GM12878 (cell line): ENCODE results near the gene ZNF10. TPM values are rescaled to one million over a fixed set of nuclear protein-coding genes. Genes with fewer than 3 reads are reported as not detected.

Experiments
- ATAC-seq: fragments of 200-7000 bp; cut with Tn5 transposase; 3 replicates; pipeline ENCODE4 v1.9.1; 2020; ENCODE audit warnings: mild to moderate bottlenecking, moderate library complexity
- BruUV-seq: library from RNA; stranded (reverse); fragments of 400-500 nt; replicated peaks from 2 replicates; lab custom pipeline; 2021; lab: Mats Ljungman, UMichigan
- CTCF ChIA-PET: fragments of 300-600 bp; sonication (Branson Sonifier 250); formaldehyde crosslinking; extraction: SDS; loops from one replicate; lab custom pipeline; 2021; ENCODE audit warnings: inconsistent platforms; lab: Yijun Ruan, JAX
- POLR2A ChIA-PET: fragments of 350-600 bp; formaldehyde crosslinking; extraction: SDS; loops from one replicate; lab custom pipeline; 2021; ENCODE audit warnings: inconsistent platforms; lab: Charles Lee
- RAD21 ChIA-PET: fragments of 300-600 bp; sonication (Branson Sonifier 250); formaldehyde crosslinking; loops from one replicate; lab custom pipeline; 2023; ENCODE audit warnings: antibody characterized with exemption; ENCODE audit not compliant: unreplicated experiment; lab: Charles Lee
- SMC1A ChIA-PET: fragments of 300-600 bp; sonication (Branson Sonifier 250); formaldehyde crosslinking; loops from one replicate; lab custom pipeline; 2023; ENCODE audit not compliant: unreplicated experiment, uncharacterized antibody; lab: Charles Lee
- DNase-seq: peaks from one replicate; pipeline ENCODE4 v3.0.0-alpha.2; 2011; ENCODE audit warnings: low read depth, low spot score
- FAIRE-seq: peaks from 3 replicates; lab custom pipeline; 2011; peaks lifted over from hg19 to GRCh38; lab: Jason Lieb, UNC
- H2AFZ ChIP-seq: 2 replicates; pipeline ENCODE4 v1.6.0; 2011; ENCODE audit warnings: low read depth, low read length, control low read depth; ENCODE audit not compliant: control insufficient read depth
- H3K27ac ChIP-seq: 2 replicates; pipeline ENCODE4 v1.5.1; 2011; ENCODE audit warnings: control low read depth; ENCODE audit not compliant: control insufficient read depth, insufficient read depth
- H3K27me3 ChIP-seq, 2 experiments: replicated peaks in 1 of 2; 2 replicates each; pipeline versions ENCODE4 v1.6.0 to v1.6.1; 2011; ENCODE audit warnings: low read length in 1 of 2; ENCODE audit not compliant: control insufficient read depth in 2 of 2, insufficient read depth in 2 of 2
- H3K36me3 ChIP-seq, 2 experiments: 2 replicates each; pipeline ENCODE4 v1.5.1; 2011; ENCODE audit warnings: low read length in 1 of 2; ENCODE audit not compliant: control insufficient read depth in 2 of 2, insufficient read depth in 2 of 2
- H3K4me1 ChIP-seq: 2 replicates; pipeline ENCODE4 v1.6.1; 2011; ENCODE audit warnings: mild to moderate bottlenecking, low read length, moderate library complexity, mixed read lengths; ENCODE audit not compliant: control insufficient read depth, insufficient read depth
- H3K4me2 ChIP-seq: 2 replicates; pipeline ENCODE4 v1.6.0; 2011; ENCODE audit warnings: control low read depth; ENCODE audit not compliant: control insufficient read depth, insufficient read depth
- H3K4me3 ChIP-seq: fragments of 200-600 bp; sonication (generic); 2 replicates; pipeline ENCODE4 v1.5.1; 2016
- H3K79me2 ChIP-seq: 2 replicates; pipeline ENCODE4 v1.6.0; 2011; ENCODE audit warnings: low read length; ENCODE audit not compliant: control insufficient read depth, insufficient read depth
- H3K9ac ChIP-seq: 2 replicates; pipeline ENCODE4 v1.8.0; 2011; ENCODE audit warnings: low read length, control low read depth, mixed read lengths; ENCODE audit not compliant: control insufficient read depth, insufficient read depth
- H3K9me3 ChIP-seq: replicated peaks from 3 replicates; pipeline ENCODE4 v1.5.1; 2011; ENCODE audit warnings: mild to moderate bottlenecking, low read length; ENCODE audit not compliant: control insufficient read depth, insufficient read depth
- H4K20me1 ChIP-seq: 2 replicates; pipeline ENCODE4 v1.6.0; 2011; ENCODE audit not compliant: control insufficient read depth, insufficient read depth
- BCL11A ChIP-seq: IDR thresholded peaks from 2 replicates; pipeline ENCODE4 v1.6.1; 2011; ENCODE audit warnings: low read depth, low read length
- ESRRA ChIP-seq: IDR thresholded peaks from 2 replicates; pipeline ENCODE4 v1.6.1; 2012; ENCODE audit warnings: mild to moderate bottlenecking, low read length, improper control_type of control experiment
- RAD51 ChIP-seq: fragments of 450-650 bp; IDR thresholded peaks from 2 replicates; pipeline ENCODE4 v1.6.1; 2016; ENCODE audit warnings: moderate library complexity, mild to moderate bottlenecking, inconsistent platforms
- RUNX3 ChIP-seq: IDR thresholded peaks from 2 replicates; pipeline ENCODE4 v1.6.1; 2012; ENCODE audit warnings: low read length, inconsistent platforms
- ZBTB33 ChIP-seq: fragments of 450-650 bp; IDR thresholded peaks from 2 replicates; pipeline ENCODE4 v1.6.1; 2017; ENCODE audit warnings: mild to moderate bottlenecking
- WGBS: methylation state at CpG from one replicate; pipeline ENCODE4 v1.1.6; 2016; ENCODE audit warnings: low lambda C conversion rate; ENCODE audit not compliant: insufficient replicate concordance, insufficient coverage; ENCODE audit errors: missing lambda C conversion rate; 5-methylcytosine and 5-hydroxymethylcytosine counted together
- in situ Hi-C: fragments of 300-500 bp; cut with MboI; formaldehyde crosslinking; loops from 9 replicates; pipeline ENCODE4 v1.14.3; 2018; ENCODE audit warnings: mixed read lengths
- intact Hi-C: fragments of 100-400 bp; cut with micrococcal nuclease; formaldehyde crosslinking; loops from one replicate; pipeline ENCODE4 v1.14.2; 2022; ENCODE audit not compliant: unreplicated experiment
- polyA plus RNA-seq, 11 experiments: library from polyadenylated mRNA; depleted of rRNA in 4 of 11; unstranded in 6 of 11; stranded (reverse) in 5 of 11; fragments of >200 nt; fragmentation: Nextera tagmentation in 4 of 11; fragmentation: Illumina TruSeq in 1 of 11; extraction: Ambion mirVana in 4 of 11; extraction: Trizol in 1 of 11; gene quantifications; 1 replicate in 1 of 11; 2 replicates in 10 of 11; pipeline versions ENCODE4 v1.2.1 to v1.2.3, GENCODE V29; 2011 to 2016; ENCODE audit warnings: inconsistent platforms in 2 of 11, missing spikeins in 2 of 11, low read depth in 1 of 11
- total RNA-seq, 4 experiments: library from RNA; depleted of rRNA in 3 of 4; stranded (reverse); fragments of >200 nt in 3 of 4; fragmentation: Illumina TruSeq in 1 of 4; extraction: Trizol in 1 of 4; gene quantifications; 2 replicates each; pipeline versions ENCODE4 v1.2.1 to v1.2.3, GENCODE V29; 2013 to 2021
- TF ChIP-seq, protein P1 (sequence below): IDR thresholded peaks from 2 replicates; pipeline ENCODE4 v1.6.1; 2011; ENCODE audit warnings: low read depth, mild to moderate bottlenecking, low read length, moderate library complexity, borderline replicate concordance; ENCODE audit errors: extremely low read depth
- TF ChIP-seq, protein P2 (sequence below): fragments of 450-650 bp; IDR thresholded peaks from 2 replicates; pipeline ENCODE4 v1.6.1; 2016; ENCODE audit warnings: mild to moderate bottlenecking
- TF ChIP-seq, protein P3 (sequence below): IDR thresholded peaks from 2 replicates; pipeline ENCODE4 v1.6.1; 2012; ENCODE audit warnings: mild to moderate bottlenecking, low read depth, low read length

The ZNF10 gene
- total and polyA plus RNA-seq, 10 of the 15 experiments (the other 5 are each of a cell fraction or from before 2014, with no cell fraction given): 1.7 to 4.2 (median 2.9) TPM

GRCh38 chr12:133124674-133125073 lies 5.8 kb upstream of the ZNF10 start (continued):
- TF ChIP-seq, protein P1, sequence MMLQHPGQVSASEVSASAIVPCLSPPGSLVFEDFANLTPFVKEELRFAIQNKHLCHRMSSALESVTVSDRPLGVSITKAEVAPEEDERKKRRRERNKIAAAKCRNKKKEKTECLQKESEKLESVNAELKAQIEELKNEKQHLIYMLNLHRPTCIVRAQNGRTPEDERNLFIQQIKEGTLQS: no peak
- TF ChIP-seq ESRRA (no peak), ZBTB33 (no peak)

GRCh38 chr12:133129368-133130037 lies 924 bp upstream of the ZNF10 start:
- DNase-seq (no peak), ATAC-seq (peak; percentile 45), FAIRE-seq (no peak)
- Histone ChIP-seq H3K9me3 (peaks cover 21% of the 10 kb centered on the region), H3K27ac (peak overlapping the region; percentile 59), H3K4me3 (peak overlapping the region; percentile 92), H3K27me3 (no peaks in the 10 kb centered on the region), H3K36me3 (0 out of 4 replicates have a peak, but pooled peaks cover 0 to 4% of the 10 kb centered on the region in 2 experiments), H2AFZ (peak overlapping the region; percentile 81), H3K4me2 (peak overlapping the region; percentile 64), H3K9ac (peak overlapping the region; percentile 55), H3K4me1 (no peaks in the 10 kb centered on the region), H3K79me2 (no peaks in the 10 kb centered on the region), H4K20me1 (no peaks in the 10 kb centered on the region)
- ChIA-PET CTCF (no interaction called here), POLR2A (no interaction called here), RAD21 (no interaction called here), SMC1A (interaction anchor here (1.1 kb wide), 1 partner anchor 46 kb away, joined by 3 read pairs; no protein-coding TSS in a partner anchor)
- BruUV-seq: TSS peak; percentile 65
- TF ChIP-seq BCL11A (no peak), RAD51 (no peak), RUNX3 (no peak)
- TF ChIP-seq, protein P2, sequence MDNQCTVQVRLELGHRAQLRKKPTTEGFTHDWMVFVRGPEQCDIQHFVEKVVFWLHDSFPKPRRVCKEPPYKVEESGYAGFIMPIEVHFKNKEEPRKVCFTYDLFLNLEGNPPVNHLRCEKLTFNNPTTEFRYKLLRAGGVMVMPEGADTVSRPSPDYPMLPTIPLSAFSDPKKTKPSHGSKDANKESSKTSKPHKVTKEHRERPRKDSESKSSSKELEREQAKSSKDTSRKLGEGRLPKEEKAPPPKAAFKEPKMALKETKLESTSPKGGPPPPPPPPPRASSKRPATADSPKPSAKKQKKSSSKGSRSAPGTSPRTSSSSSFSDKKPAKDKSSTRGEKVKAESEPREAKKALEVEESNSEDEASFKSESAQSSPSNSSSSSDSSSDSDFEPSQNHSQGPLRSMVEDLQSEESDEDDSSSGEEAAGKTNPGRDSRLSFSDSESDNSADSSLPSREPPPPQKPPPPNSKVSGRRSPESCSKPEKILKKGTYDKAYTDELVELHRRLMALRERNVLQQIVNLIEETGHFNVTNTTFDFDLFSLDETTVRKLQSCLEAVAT: 0 out of 2 replicates have a peak, but pooled peaks have one; percentile 12
- TF ChIP-seq, protein P3, sequence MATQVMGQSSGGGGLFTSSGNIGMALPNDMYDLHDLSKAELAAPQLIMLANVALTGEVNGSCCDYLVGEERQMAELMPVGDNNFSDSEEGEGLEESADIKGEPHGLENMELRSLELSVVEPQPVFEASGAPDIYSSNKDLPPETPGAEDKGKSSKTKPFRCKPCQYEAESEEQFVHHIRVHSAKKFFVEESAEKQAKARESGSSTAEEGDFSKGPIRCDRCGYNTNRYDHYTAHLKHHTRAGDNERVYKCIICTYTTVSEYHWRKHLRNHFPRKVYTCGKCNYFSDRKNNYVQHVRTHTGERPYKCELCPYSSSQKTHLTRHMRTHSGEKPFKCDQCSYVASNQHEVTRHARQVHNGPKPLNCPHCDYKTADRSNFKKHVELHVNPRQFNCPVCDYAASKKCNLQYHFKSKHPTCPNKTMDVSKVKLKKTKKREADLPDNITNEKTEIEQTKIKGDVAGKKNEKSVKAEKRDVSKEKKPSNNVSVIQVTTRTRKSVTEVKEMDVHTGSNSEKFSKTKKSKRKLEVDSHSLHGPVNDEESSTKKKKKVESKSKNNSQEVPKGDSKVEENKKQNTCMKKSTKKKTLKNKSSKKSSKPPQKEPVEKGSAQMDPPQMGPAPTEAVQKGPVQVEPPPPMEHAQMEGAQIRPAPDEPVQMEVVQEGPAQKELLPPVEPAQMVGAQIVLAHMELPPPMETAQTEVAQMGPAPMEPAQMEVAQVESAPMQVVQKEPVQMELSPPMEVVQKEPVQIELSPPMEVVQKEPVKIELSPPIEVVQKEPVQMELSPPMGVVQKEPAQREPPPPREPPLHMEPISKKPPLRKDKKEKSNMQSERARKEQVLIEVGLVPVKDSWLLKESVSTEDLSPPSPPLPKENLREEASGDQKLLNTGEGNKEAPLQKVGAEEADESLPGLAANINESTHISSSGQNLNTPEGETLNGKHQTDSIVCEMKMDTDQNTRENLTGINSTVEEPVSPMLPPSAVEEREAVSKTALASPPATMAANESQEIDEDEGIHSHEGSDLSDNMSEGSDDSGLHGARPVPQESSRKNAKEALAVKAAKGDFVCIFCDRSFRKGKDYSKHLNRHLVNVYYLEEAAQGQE: peak; percentile 61
- WGBS: 30% methylated on average over 20 of the region's 26 CpGs
- intact Hi-C loops (loop anchor here (1.0 kb wide), 1 partner anchor 49 kb away; the partner anchor contains the start of gene ZNF140), in situ Hi-C loops (no loop called here)
